Nephron (organoid): Measurements from ENCODE around the gene GMPR.

Experiments used
- H3K27ac Mint-ChIP-seq, 3 experiments: 2 replicates each; pipeline ENCODE4 v1.8.0; 2020; ENCODE audit warnings: mixed read lengths in 3 of 3, mild to moderate bottlenecking in 2 of 3, moderate library complexity in 1 of 3
- H3K27me3 Mint-ChIP-seq: 2 replicates; pipeline ENCODE4 v1.8.0; 2021; ENCODE audit warnings: low read depth, mild to moderate bottlenecking, moderate library complexity, mixed read lengths
- H3K36me3 Mint-ChIP-seq: 2 replicates; pipeline ENCODE4 v1.8.0; 2020; ENCODE audit warnings: low read depth, mixed read lengths
- H3K4me1 Mint-ChIP-seq: 2 replicates; pipeline ENCODE4 v1.8.0; 2020; ENCODE audit warnings: mixed read lengths
- H3K4me3 Mint-ChIP-seq, 3 experiments: 2 replicates each; pipeline ENCODE4 v1.8.0; 2020; ENCODE audit warnings: mild to moderate bottlenecking in 3 of 3, mixed read lengths in 3 of 3, moderate library complexity in 2 of 3
- H3K9me3 Mint-ChIP-seq: 2 replicates; pipeline ENCODE4 v1.8.0; 2020; ENCODE audit warnings: mixed read lengths
- CTCF ChIP-seq, 3 experiments: fragments of 200-600 bp; sonication (generic); IDR thresholded peaks; one replicate each; pipeline ENCODE4 v1.5.0; 2021; ENCODE audit warnings: antibody characterized with exemption in 3 of 3; ENCODE audit not compliant: unreplicated experiment in 3 of 3

GMPR gene

DNA sequence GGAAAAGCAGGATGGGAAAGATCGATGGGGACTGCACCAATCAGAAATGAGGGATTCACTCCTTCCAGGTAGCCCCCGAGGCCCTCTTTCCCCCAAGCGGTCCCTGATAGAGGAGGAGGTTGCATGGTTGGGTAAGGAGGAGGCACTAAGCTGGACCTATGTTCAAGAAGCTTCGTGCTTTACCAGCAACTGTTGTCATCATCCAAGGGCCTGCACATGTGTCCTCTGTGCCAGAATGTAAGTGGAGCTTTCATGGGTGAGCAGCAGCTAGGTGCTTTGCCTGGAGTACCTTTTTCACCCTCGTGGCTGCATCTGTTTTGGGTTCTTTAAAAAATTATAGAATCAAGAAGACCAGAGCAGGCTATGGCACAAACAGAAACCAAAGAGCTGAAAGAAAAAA lies 54.0 kb downstream of the GMPR start:
- no peak for TF ChIP-seq CTCF (IDR thresholded peaks at IDR 0.05; ENCODE audit: unreplicated experiment in 3 of 3)
- Mint-ChIP-seq H3K9me3 (no peaks in the 10 kb centered on the region), H3K27ac (peak overlapping the region in 1 of 3 experiments; percentile 43), H3K27me3 (peaks cover 9% of the 10 kb centered on the region), H3K36me3 (no peaks in the 10 kb centered on the region), H3K4me1 (no peaks in the 10 kb centered on the region), H3K4me3 (no peak overlapping the region)

DNA sequence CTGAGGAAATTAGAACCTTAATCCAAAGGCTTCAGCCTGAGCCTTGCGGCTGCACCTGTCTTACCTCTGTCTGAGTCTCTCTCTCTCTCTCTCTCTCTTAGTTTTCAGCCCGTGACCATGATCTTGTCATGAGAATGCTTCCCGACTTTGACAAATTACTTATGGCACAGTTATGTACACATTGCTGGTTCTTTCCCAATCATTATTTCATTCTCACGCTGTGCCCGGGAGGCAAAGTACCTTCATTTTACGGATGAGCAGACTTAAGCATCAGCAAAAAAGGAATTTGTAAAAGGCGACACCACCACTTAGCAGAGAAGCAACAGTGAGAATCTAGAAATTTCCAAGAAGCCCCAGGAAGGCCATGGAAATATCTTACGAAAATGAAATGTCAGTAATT lies 54.6 kb downstream of the GMPR start:
- peaks cover 11% of the 10 kb centered on the region for H3K27me3 Mint-ChIP-seq
- H3K9me3 Mint-ChIP-seq: no peaks in the 10 kb centered on the region
- H3K4me3 Mint-ChIP-seq: no peak overlapping the region
- H3K4me1 Mint-ChIP-seq: no peaks in the 10 kb centered on the region
- H3K27ac Mint-ChIP-seq: peak overlapping the region in 1 of 3 experiments; percentile 43
- no peak for TF ChIP-seq CTCF (IDR thresholded peaks at IDR 0.05; ENCODE audit: unreplicated experiment in 3 of 3)
- no peaks in the 10 kb centered on the region for H3K36me3 Mint-ChIP-seq

- Mint-ChIP-seq H3K4me1 (no peaks in the 10 kb centered on the region), H3K4me3 (no peak overlapping the region), H3K27me3 (peaks cover 13% of the 10 kb centered on the region), H3K27ac (no peak overlapping the region), H3K36me3 (no peaks in the 10 kb centered on the region), H3K9me3 (no peaks in the 10 kb centered on the region)
- TF ChIP-seq CTCF (IDR thresholded peaks at IDR 0.05; ENCODE audit: unreplicated experiment in 3 of 3): no peak
Measured at GRCh38 chr6:16294371-16294770, 56.0 kb downstream of the GMPR start.

DNA sequence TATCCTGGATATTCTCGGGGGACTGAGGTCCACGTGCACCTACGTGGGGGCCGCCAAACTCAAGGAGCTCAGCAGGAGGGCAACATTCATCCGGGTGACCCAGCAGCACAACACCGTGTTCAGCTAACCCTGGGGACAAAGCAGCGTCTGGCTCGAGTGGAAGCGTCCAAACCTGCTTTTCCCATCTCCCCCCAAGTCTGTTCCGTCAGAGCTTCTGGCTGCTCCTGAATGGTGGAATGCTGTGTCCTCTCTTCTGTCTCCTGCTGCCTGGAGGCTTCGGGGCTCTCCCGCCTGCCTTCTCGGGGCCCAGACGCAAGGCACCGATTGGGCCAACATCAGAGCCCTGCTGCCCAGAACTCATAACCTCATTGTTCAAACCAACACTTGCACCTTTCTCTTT lies 56.7 kb downstream of the GMPR start:
- Mint-ChIP-seq H3K4me1 (no peaks in the 10 kb centered on the region), H3K27me3 (peaks cover 15% of the 10 kb centered on the region), H3K9me3 (no peaks in the 10 kb centered on the region), H3K27ac (no peak overlapping the region), H3K36me3 (no peaks in the 10 kb centered on the region), H3K4me3 (no peak overlapping the region)
- no peak for TF ChIP-seq CTCF (IDR thresholded peaks at IDR 0.05; ENCODE audit: unreplicated experiment in 3 of 3)

- Mint-ChIP-seq H3K4me1 (no peaks in the 10 kb centered on the region), H3K9me3 (no peaks in the 10 kb centered on the region), H3K27ac (no peak overlapping the region), H3K27me3 (peaks cover 15% of the 10 kb centered on the region), H3K4me3 (no peak overlapping the region), H3K36me3 (no peaks in the 10 kb centered on the region)
- no peak for TF ChIP-seq CTCF (IDR thresholded peaks at IDR 0.05; ENCODE audit: unreplicated experiment in 3 of 3)
Measured at GRCh38 chr6:16295471-16295870, 57.1 kb downstream of the GMPR start.

DNA sequence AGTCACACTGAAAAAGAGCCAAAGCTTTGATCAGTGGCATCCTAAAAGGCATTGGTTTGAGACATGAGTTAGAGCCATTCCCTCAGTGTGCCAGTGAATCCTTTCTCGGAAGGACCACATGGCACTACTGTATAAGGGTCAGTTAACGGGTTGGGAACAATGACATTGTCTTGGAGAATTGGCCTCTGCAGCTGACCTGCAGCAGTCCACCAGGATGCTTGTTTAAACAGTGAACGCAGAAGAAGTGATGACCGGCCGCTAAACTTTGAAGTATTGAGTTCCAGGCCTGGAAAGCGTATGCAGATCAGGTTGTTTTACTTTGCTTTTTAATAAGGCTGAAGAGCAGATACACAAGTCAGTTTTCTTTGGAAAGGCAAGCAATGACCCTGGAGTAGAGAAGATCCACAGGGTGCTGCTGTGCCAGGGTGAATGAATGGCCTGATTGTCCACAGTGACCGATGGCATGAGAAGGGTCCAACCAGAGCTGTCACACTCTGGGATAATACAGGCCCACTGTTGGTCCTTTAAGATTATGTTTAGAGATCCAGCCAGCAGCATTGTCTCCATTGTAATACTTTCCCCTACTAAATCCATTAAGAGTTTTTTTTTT lies 57.8 kb downstream of the GMPR start:
- no peak for TF ChIP-seq CTCF (IDR thresholded peaks at IDR 0.05; ENCODE audit: unreplicated experiment in 3 of 3)
- H3K36me3 Mint-ChIP-seq: no peaks in the 10 kb centered on the region

More for the DNA sequence above, 57.8 kb downstream of the GMPR start:
- Mint-ChIP-seq H3K9me3 (no peaks in the 10 kb centered on the region), H3K27me3 (peaks cover 15% of the 10 kb centered on the region), H3K4me1 (no peaks in the 10 kb centered on the region), H3K27ac (no peak overlapping the region), H3K4me3 (no peak overlapping the region)
